RWPE1 (cell line): ENCODE data around the gene TNFRSF1A.

Experiments used
- CTCF ChIA-PET: fragments of 350-600 bp; sonication (Branson Sonifier 250); formaldehyde crosslinking; extraction: SDS; loops from one replicate; lab custom pipeline; 2021; lab: Yijun Ruan, JAX
- POLR2A ChIA-PET: fragments of 400-600 bp; formaldehyde crosslinking; extraction: SDS; loops from one replicate; lab custom pipeline; 2020; ENCODE audit warnings: antibody characterized with exemption; ENCODE audit not compliant: low non-redundant PET; lab: Yijun Ruan, JAX
- DNase-seq: peaks from one replicate; pipeline ENCODE4 v3.0.0; 2012; ENCODE audit warnings: low spot score
- H3K27ac ChIP-seq: fragments of 450-650 bp; 2 replicates; pipeline ENCODE4 v1.5.1; 2017
- CTCF ChIP-seq: fragments of 450-650 bp; conservative IDR thresholded peaks from 2 replicates; pipeline ENCODE4 v1.5.1; 2017; ENCODE audit warnings: low read depth, mild to moderate bottlenecking

The TNFRSF1A gene

GRCh38 chr12:6335451-6336078 is 6.3 kb downstream of the TNFRSF1A start:
- peak; percentile 53 for DNase-seq
- TF ChIP-seq CTCF, result peak; percentile 29
- peak overlapping the region; percentile 97 for H3K27ac ChIP-seq
- CTCF ChIA-PET, result interaction anchor here (0.5 to 1.8 kb wide), 7 partner anchors 9 to 140 kb away, joined by 3 to 8 read pairs (median 3); no protein-coding TSS in a partner anchor
- POLR2A ChIA-PET, result interaction anchor here (0.6 to 1.0 kb wide), 3 partner anchors 37 to 256 kb away, joined by 3 to 5 read pairs (median 3); no protein-coding TSS in a partner anchor

- no peak for TF ChIP-seq CTCF
- ChIA-PET POLR2A (interaction anchor here (0.6 to 1.0 kb wide), 2 partner anchors 40 to 255 kb away, joined by 3 read pairs; no protein-coding TSS in a partner anchor), CTCF (interaction anchor here (0.5 to 1.8 kb wide), 7 partner anchors 8 to 139 kb away, joined by 3 to 8 read pairs (median 3); no protein-coding TSS in a partner anchor)
- H3K27ac ChIP-seq, result peak overlapping the region; percentile 97
- DNase-seq, result no peak
Observed at GRCh38 chr12:6334940-6335450, 6.9 kb downstream of the TNFRSF1A start.

GRCh38 chr12:6334359-6334758 is 7.5 kb downstream of the TNFRSF1A start:
- no peak for TF ChIP-seq CTCF
- ChIA-PET POLR2A (no interaction called here), CTCF (interaction anchor here (0.7 kb wide), 1 partner anchor 140 kb away, joined by 4 read pairs; no protein-coding TSS in a partner anchor)
- H3K27ac ChIP-seq, result peak overlapping the region; percentile 97
- no peak for DNase-seq

- peak overlapping the region; percentile 97 for H3K27ac ChIP-seq
- peak; percentile 69 for DNase-seq
- TF ChIP-seq CTCF, result no peak
- ChIA-PET CTCF (interaction anchor here (0.7 kb wide), 1 partner anchor 139 kb away, joined by 4 read pairs; no protein-coding TSS in a partner anchor), POLR2A (no interaction called here)
Observed at GRCh38 chr12:6333566-6333965, 8.3 kb downstream of the TNFRSF1A start.

- DNase-seq, result no peak
- ChIA-PET CTCF (interaction anchor here (0.6 kb wide), 1 partner anchor 30 kb away, joined by 3 read pairs; no protein-coding TSS in a partner anchor), POLR2A (interaction anchor here (0.9 kb wide), 1 partner anchor 40 kb away, joined by 3 read pairs; no protein-coding TSS in a partner anchor)
- no peak for TF ChIP-seq CTCF
- H3K27ac ChIP-seq, result peak overlapping the region; percentile 97
Observed at GRCh38 chr12:6333029-6333428, 8.8 kb downstream of the TNFRSF1A start.

- peak overlapping the region; percentile 97 for H3K27ac ChIP-seq
- CTCF ChIA-PET, result interaction anchor here (0.6 kb wide), 1 partner anchor 31 kb away, joined by 3 read pairs; no protein-coding TSS in a partner anchor
- no peak for TF ChIP-seq CTCF
Observed at GRCh38 chr12:6332459-6332858, 9.4 kb downstream of the TNFRSF1A start.

More at GRCh38 chr12:6332459-6332858, 9.4 kb downstream of the TNFRSF1A start:
- POLR2A ChIA-PET, result interaction anchor here (0.9 kb wide), 1 partner anchor 40 kb away, joined by 3 read pairs; no protein-coding TSS in a partner anchor
- DNase-seq, result peak; percentile 83
